Choroid plexus epithelial cell (primary cell): ENCODE results near the gene CDK3.

Experiments used
- DNase-seq: peaks from one replicate; pipeline ENCODE4 v3.0.0-alpha.2; 2010; ENCODE audit warnings: low read depth
- H3K4me3 ChIP-seq: 2 replicates; pipeline ENCODE4 v1.5.1; 2011; ENCODE audit warnings: low read depth, mild to moderate bottlenecking, control low read depth, low read length, moderate library complexity
- CTCF ChIP-seq: conservative IDR thresholded peaks from 2 replicates; pipeline ENCODE4 v1.5.1; 2011; ENCODE audit warnings: low read depth, mild to moderate bottlenecking, control low read depth, inconsistent platforms, low read length, moderate library complexity

Gene CDK3

GRCh38 chr17:76004750-76005262, 4.2 kb downstream of the CDK3 start:
- no peak for TF ChIP-seq CTCF
- DNase-seq: no peak
- H3K4me3 ChIP-seq: no peak overlapping the region

DNA sequence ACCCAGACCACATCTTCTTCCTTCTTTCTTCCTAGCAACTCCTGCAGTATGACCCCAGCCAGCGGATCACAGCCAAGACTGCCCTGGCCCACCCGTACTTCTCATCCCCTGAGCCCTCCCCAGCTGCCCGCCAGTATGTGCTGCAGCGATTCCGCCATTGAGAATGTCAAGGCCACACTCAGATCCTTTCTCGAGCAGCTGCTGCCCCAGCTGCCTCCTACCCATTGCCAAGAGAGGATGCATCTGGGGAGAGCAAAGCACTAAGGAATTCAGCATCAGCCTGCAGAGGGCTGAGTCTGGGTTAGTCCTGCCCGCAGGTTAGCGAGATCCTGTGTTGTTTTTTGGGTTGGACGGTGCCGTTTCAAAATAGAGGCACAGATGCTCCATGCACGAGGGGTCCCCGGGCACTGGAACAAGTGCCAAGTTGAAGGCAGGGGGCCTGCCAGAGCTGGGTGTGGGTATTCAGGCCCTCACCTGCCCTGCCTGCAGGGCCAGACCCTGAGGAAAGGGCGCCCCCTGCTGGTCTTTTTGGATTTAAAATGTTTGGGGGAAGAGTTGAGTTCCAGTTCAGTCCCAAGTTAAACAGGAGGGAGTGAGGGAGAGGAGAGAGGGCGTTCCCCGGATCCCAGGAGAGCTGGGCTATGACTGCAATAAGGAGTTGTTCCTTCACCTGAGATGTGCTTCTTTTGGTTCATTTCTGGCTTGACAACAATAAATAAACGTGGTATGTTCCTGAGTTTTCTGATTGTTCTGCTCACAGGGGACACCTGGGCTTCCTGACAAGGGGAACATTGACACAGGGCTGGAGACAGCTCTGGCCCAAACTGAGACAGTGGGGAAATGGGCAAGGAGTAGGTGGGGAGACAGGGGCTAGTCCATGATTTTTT, 4.9 kb downstream of the CDK3 start:
- H3K4me3 ChIP-seq: no peak overlapping the region
- TF ChIP-seq CTCF: peak; percentile 79
- peak; percentile 67 for DNase-seq

DNA sequence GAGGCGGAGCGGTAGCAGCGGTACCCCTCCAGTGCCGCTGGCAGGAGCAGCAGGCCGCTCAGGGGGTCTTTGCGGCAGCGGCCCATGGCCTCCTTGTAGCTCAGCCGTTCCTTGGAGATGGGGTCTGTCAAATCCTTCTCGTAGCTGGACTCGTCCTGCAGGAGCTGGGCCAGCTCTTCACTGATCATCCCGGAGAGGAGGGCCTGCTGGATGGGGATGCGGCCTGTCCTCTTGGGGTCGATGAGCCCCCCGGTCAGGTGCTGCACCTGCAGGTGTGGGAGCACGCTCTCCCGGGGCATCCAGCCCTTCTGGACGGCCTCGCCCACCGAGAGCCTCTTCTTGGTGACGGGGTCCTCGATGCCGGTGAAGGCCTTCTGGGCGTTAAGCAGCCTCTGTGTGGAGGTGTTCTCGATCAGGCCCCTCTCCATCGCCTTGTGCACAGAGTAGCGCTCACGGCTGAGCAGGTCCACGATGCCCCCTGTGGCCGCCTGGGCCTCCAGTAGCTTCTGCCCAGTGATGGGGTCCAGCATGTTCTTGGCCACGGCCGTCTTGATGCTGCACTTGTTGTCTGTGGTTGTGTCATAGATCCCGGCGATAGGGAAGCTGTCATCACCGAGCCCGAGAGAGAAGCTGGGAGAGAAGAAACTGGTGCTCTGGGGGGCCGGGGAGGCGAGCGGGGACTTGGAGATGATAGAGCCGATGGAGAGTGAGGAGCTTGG, 6.6 kb downstream of the CDK3 start:
- DNase-seq: no peak
- no peak for TF ChIP-seq CTCF
- no peak overlapping the region for H3K4me3 ChIP-seq

- TF ChIP-seq CTCF: no peak
- H3K4me3 ChIP-seq: no peak overlapping the region
- DNase-seq: no peak
Measured at GRCh38 chr17:76007850-76008165, 7.2 kb downstream of the CDK3 start.

DNA sequence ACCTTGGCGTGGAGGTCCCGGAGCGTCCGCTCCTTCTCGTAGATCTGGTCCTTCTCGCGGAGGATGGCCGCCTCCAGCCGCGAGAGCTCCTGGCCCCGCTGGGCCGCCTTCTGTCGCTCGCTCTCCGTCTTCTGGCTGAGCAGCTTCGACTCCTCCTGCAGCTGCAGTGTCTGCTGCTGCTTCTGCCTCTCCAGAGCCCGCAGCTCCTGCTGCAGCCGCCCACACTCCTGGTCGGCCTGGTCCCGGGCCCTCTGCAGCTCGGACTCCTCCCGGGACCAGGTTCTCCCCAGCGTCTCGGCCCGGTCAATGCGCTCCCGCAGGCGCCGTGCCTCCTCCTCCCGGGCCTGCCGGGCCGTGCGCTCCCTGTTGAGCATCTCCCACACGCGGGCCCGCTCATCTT, 7.6 kb downstream of the CDK3 start:
- no peak for DNase-seq
- no peak for TF ChIP-seq CTCF
- H3K4me3 ChIP-seq: no peak overlapping the region

GRCh38 chr17:76008630-76009425, 8.2 kb downstream of the CDK3 start:
- no peak overlapping the region for H3K4me3 ChIP-seq
- no peak for DNase-seq
- TF ChIP-seq CTCF: no peak
